ENCODE results near the gene CFAP65.

- TF ChIP-seq POLR2A (IDR thresholded peaks at IDR 0.05; ENCODE audit: low read length): no peak
- TF ChIP-seq GATA1 (IDR thresholded peaks at IDR 0.05; ENCODE audit: low read depth, low read length): no peak
Measured at GRCh38 chr2:219000569-219000960, 40.8 kb downstream of the CFAP65 start.

Measured in erythroblast (primary cell).